Sigmoid colon (tissue), 4 donors: ENCODE measurements around the gene UBR3.

Source experiments
- EP300 ChIP-seq, 4 donors: sonication (generic); formaldehyde crosslinking; IDR thresholded peaks; one replicate each; pipeline ENCODE4 v1.6.1; 2017; ENCODE audit warnings: antibody characterized with exemption in 4 of 4
- POLR2AphosphoS5 ChIP-seq, 4 donors: sonication (generic); formaldehyde crosslinking; IDR thresholded peaks; one replicate each; pipeline ENCODE4 v1.6.1; 2017; ENCODE audit warnings: antibody characterized with exemption in 4 of 4
- TF ChIP-seq, protein P1 (sequence below), 4 experiments: fragments of 450-650 bp in 3 of 4; fragments of 200-600 bp in 1 of 4; IDR thresholded peaks; one replicate each; pipeline ENCODE4 v1.5.1; 2016 to 2019; ENCODE audit warnings: antibody characterized with exemption in 4 of 4, mild to moderate bottlenecking in 3 of 4, moderate library complexity in 2 of 4

DNA sequence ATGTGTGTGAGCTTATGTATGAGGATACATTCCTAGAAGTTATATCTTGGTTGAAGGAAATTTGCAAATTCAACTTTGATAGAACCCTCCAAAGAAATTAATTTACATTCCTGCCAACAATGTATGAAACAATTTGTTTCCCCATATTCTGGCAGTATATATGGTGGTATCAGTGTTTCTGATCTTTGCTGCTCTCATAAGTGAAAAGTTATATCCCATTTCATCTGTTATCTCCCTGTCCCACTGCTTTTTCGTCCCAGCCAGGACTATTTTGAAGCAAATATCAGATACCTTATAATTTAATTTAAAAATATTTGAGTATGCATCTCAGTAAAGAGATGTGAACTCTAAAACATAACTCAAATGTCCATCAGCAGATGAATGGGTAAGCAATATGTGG is 7.1 kb downstream of the UBR3 start:
- TF ChIP-seq, protein P1, sequence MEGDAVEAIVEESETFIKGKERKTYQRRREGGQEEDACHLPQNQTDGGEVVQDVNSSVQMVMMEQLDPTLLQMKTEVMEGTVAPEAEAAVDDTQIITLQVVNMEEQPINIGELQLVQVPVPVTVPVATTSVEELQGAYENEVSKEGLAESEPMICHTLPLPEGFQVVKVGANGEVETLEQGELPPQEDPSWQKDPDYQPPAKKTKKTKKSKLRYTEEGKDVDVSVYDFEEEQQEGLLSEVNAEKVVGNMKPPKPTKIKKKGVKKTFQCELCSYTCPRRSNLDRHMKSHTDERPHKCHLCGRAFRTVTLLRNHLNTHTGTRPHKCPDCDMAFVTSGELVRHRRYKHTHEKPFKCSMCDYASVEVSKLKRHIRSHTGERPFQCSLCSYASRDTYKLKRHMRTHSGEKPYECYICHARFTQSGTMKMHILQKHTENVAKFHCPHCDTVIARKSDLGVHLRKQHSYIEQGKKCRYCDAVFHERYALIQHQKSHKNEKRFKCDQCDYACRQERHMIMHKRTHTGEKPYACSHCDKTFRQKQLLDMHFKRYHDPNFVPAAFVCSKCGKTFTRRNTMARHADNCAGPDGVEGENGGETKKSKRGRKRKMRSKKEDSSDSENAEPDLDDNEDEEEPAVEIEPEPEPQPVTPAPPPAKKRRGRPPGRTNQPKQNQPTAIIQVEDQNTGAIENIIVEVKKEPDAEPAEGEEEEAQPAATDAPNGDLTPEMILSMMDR (IDR thresholded peaks at IDR 0.05) = no peak
- TF ChIP-seq POLR2AphosphoS5 (IDR thresholded peaks at IDR 0.05) (no peak), EP300 (IDR thresholded peaks at IDR 0.05) (no peak)
